ENCODE measurements around the gene CNTNAP2. TPM values are rescaled to one million over a fixed set of nuclear protein-coding genes. Genes with fewer than 3 reads are reported as not detected.

Gene CNTNAP2
- total RNA-seq, 2 experiments from 2014 or later: not detected

GRCh38 chr7:146346096-146346495 is 229.5 kb downstream of the CNTNAP2 start:
- DNase-seq: no peak
- H3K9me3 Mint-ChIP-seq: peaks cover 3% of the 10 kb centered on the region
- H3K4me3 Mint-ChIP-seq: no peak overlapping the region
- H3K27ac Mint-ChIP-seq: no peak overlapping the region
- no peaks in the 10 kb centered on the region for H3K4me1 Mint-ChIP-seq (ENCODE audit: low read depth)
- no peaks in the 10 kb centered on the region for H3K36me3 Mint-ChIP-seq
- intact Hi-C loops (cut with micrococcal nuclease): no loop called here
- ChIA-PET POLR2A (no interaction called here), CTCF (no interaction called here)
- H3K27me3 Mint-ChIP-seq: no peaks in the 10 kb centered on the region

GRCh38 chr7:146355216-146355615 is 238.6 kb downstream of the CNTNAP2 start:
- Mint-ChIP-seq H3K9me3 (peaks cover 11% of the 10 kb centered on the region), H3K27ac (no peak overlapping the region), H3K4me1 (ENCODE audit: low read depth) (no peaks in the 10 kb centered on the region), H3K27me3 (no peaks in the 10 kb centered on the region), H3K36me3 (no peaks in the 10 kb centered on the region), H3K4me3 (no peak overlapping the region)
- intact Hi-C loops (cut with micrococcal nuclease): no loop called here
- ChIA-PET POLR2A (no interaction called here), CTCF (no interaction called here)
- no peak for DNase-seq

- H3K4me3 Mint-ChIP-seq: no peak overlapping the region
Observed at GRCh38 chr7:146359176-146359575, 242.6 kb downstream of the CNTNAP2 start.

GRCh38 chr7:146366938-146367337 is 250.3 kb downstream of the CNTNAP2 start:
- no peaks in the 10 kb centered on the region for H3K27me3 Mint-ChIP-seq
- no peaks in the 10 kb centered on the region for H3K4me1 Mint-ChIP-seq (ENCODE audit: low read depth)
- no peaks in the 10 kb centered on the region for H3K36me3 Mint-ChIP-seq
- peaks cover 5% of the 10 kb centered on the region for H3K9me3 Mint-ChIP-seq
- CTCF ChIA-PET: no interaction called here
- intact Hi-C loops (cut with micrococcal nuclease): no loop called here
- DNase-seq: no peak
- H3K4me3 Mint-ChIP-seq: no peak overlapping the region
- POLR2A ChIA-PET: no interaction called here
- no peak overlapping the region for H3K27ac Mint-ChIP-seq

More at GRCh38 chr7:146359176-146359575, 242.6 kb downstream of the CNTNAP2 start:
- peaks cover 5% of the 10 kb centered on the region for H3K9me3 Mint-ChIP-seq
- CTCF ChIA-PET: no interaction called here
- H3K4me1 Mint-ChIP-seq (ENCODE audit: low read depth): no peaks in the 10 kb centered on the region
- H3K36me3 Mint-ChIP-seq: no peaks in the 10 kb centered on the region
- POLR2A ChIA-PET: no interaction called here
- intact Hi-C loops (cut with micrococcal nuclease): no loop called here
- no peak overlapping the region for H3K27ac Mint-ChIP-seq
- no peaks in the 10 kb centered on the region for H3K27me3 Mint-ChIP-seq
- DNase-seq: no peak

- ChIA-PET CTCF (no interaction called here), POLR2A (no interaction called here)
- H3K4me1 Mint-ChIP-seq (ENCODE audit: low read depth): no peaks in the 10 kb centered on the region
- H3K4me3 Mint-ChIP-seq: no peak overlapping the region
- intact Hi-C loops (cut with micrococcal nuclease): no loop called here
- H3K36me3 Mint-ChIP-seq: no peaks in the 10 kb centered on the region
- no peaks in the 10 kb centered on the region for H3K27me3 Mint-ChIP-seq
- H3K27ac Mint-ChIP-seq: no peak overlapping the region
- DNase-seq: no peak
- H3K9me3 Mint-ChIP-seq: peaks cover 4% of the 10 kb centered on the region
Observed at GRCh38 chr7:146370171-146370570, 253.6 kb downstream of the CNTNAP2 start.

- H3K9me3 Mint-ChIP-seq: peaks cover 10% of the 10 kb centered on the region
- no peak overlapping the region for H3K4me3 Mint-ChIP-seq
- no peaks in the 10 kb centered on the region for H3K36me3 Mint-ChIP-seq
- H3K27me3 Mint-ChIP-seq: no peaks in the 10 kb centered on the region
- CTCF ChIA-PET: no interaction called here
- intact Hi-C loops (cut with micrococcal nuclease): no loop called here
- no peak overlapping the region for H3K27ac Mint-ChIP-seq
- POLR2A ChIA-PET: no interaction called here
- DNase-seq: no peak
- H3K4me1 Mint-ChIP-seq (ENCODE audit: low read depth): no peaks in the 10 kb centered on the region
Observed at GRCh38 chr7:146375170-146375569, 258.6 kb downstream of the CNTNAP2 start.

GRCh38 chr7:146378196-146378595 is 261.6 kb downstream of the CNTNAP2 start:
- POLR2A ChIA-PET: no interaction called here
- no peak for DNase-seq
- no peaks in the 10 kb centered on the region for H3K4me1 Mint-ChIP-seq (ENCODE audit: low read depth)
- H3K27ac Mint-ChIP-seq: no peak overlapping the region
- peaks cover 6% of the 10 kb centered on the region for H3K9me3 Mint-ChIP-seq
- CTCF ChIA-PET: no interaction called here
- H3K36me3 Mint-ChIP-seq: no peaks in the 10 kb centered on the region
- intact Hi-C loops (cut with micrococcal nuclease): no loop called here
- no peaks in the 10 kb centered on the region for H3K27me3 Mint-ChIP-seq
- H3K4me3 Mint-ChIP-seq: no peak overlapping the region

- H3K4me1 Mint-ChIP-seq (ENCODE audit: low read depth): no peaks in the 10 kb centered on the region
Observed at GRCh38 chr7:146387140-146387539, 270.5 kb downstream of the CNTNAP2 start.

GRCh38 chr7:146388928-146389327 is 272.3 kb downstream of the CNTNAP2 start:
- Mint-ChIP-seq H3K4me1 (ENCODE audit: low read depth) (no peaks in the 10 kb centered on the region), H3K27ac (no peak overlapping the region), H3K9me3 (no peaks in the 10 kb centered on the region), H3K27me3 (no peaks in the 10 kb centered on the region), H3K36me3 (no peaks in the 10 kb centered on the region), H3K4me3 (no peak overlapping the region)
- intact Hi-C loops (cut with micrococcal nuclease): no loop called here
- CTCF ChIA-PET: no interaction called here
- POLR2A ChIA-PET: no interaction called here
- no peak for DNase-seq

More at GRCh38 chr7:146387140-146387539, 270.5 kb downstream of the CNTNAP2 start:
- CTCF ChIA-PET: no interaction called here
- H3K4me3 Mint-ChIP-seq: no peak overlapping the region
- POLR2A ChIA-PET: no interaction called here
- intact Hi-C loops (cut with micrococcal nuclease): no loop called here
- no peaks in the 10 kb centered on the region for H3K36me3 Mint-ChIP-seq
- H3K27me3 Mint-ChIP-seq: no peaks in the 10 kb centered on the region
- H3K9me3 Mint-ChIP-seq: no peaks in the 10 kb centered on the region
- DNase-seq: no peak
- H3K27ac Mint-ChIP-seq: no peak overlapping the region

GRCh38 chr7:146393346-146393745 is 276.7 kb downstream of the CNTNAP2 start:
- H3K4me3 Mint-ChIP-seq: no peak overlapping the region
- H3K36me3 Mint-ChIP-seq: no peaks in the 10 kb centered on the region
- H3K27ac Mint-ChIP-seq: no peak overlapping the region
- intact Hi-C loops (cut with micrococcal nuclease): no loop called here
- peaks cover 2% of the 10 kb centered on the region for H3K9me3 Mint-ChIP-seq
- ChIA-PET CTCF (no interaction called here), POLR2A (no interaction called here)
- no peak for DNase-seq
- H3K27me3 Mint-ChIP-seq: no peaks in the 10 kb centered on the region
- no peaks in the 10 kb centered on the region for H3K4me1 Mint-ChIP-seq (ENCODE audit: low read depth)

- Mint-ChIP-seq H3K4me3 (no peak overlapping the region), H3K27me3 (no peaks in the 10 kb centered on the region), H3K36me3 (no peaks in the 10 kb centered on the region), H3K4me1 (ENCODE audit: low read depth) (no peaks in the 10 kb centered on the region), H3K27ac (no peak overlapping the region), H3K9me3 (peaks cover 4% of the 10 kb centered on the region)
- DNase-seq: no peak
- CTCF ChIA-PET: no interaction called here
- POLR2A ChIA-PET: no interaction called here
- intact Hi-C loops (cut with micrococcal nuclease): no loop called here
Observed at GRCh38 chr7:146397141-146397540, 280.5 kb downstream of the CNTNAP2 start.

GRCh38 chr7:146401939-146402338 is 285.3 kb downstream of the CNTNAP2 start:
- no peak for DNase-seq
- H3K27ac Mint-ChIP-seq: no peak overlapping the region
- POLR2A ChIA-PET: no interaction called here
- H3K4me1 Mint-ChIP-seq (ENCODE audit: low read depth): no peaks in the 10 kb centered on the region
- CTCF ChIA-PET: no interaction called here
- H3K36me3 Mint-ChIP-seq: no peaks in the 10 kb centered on the region
- intact Hi-C loops (cut with micrococcal nuclease): no loop called here
- no peak overlapping the region for H3K4me3 Mint-ChIP-seq
- H3K9me3 Mint-ChIP-seq: peaks cover 4% of the 10 kb centered on the region
- H3K27me3 Mint-ChIP-seq: no peaks in the 10 kb centered on the region

GRCh38 chr7:146405737-146406136 is 289.1 kb downstream of the CNTNAP2 start:
- Mint-ChIP-seq H3K4me3 (no peak overlapping the region), H3K4me1 (ENCODE audit: low read depth) (no peaks in the 10 kb centered on the region), H3K27me3 (no peaks in the 10 kb centered on the region), H3K27ac (no peak overlapping the region), H3K9me3 (peaks cover 9% of the 10 kb centered on the region), H3K36me3 (no peaks in the 10 kb centered on the region)
- ChIA-PET POLR2A (no interaction called here), CTCF (no interaction called here)
- DNase-seq: no peak
- intact Hi-C loops (cut with micrococcal nuclease): no loop called here

- Mint-ChIP-seq H3K4me3 (no peak overlapping the region), H3K27ac (no peak overlapping the region), H3K36me3 (no peaks in the 10 kb centered on the region), H3K27me3 (no peaks in the 10 kb centered on the region), H3K4me1 (ENCODE audit: low read depth) (no peaks in the 10 kb centered on the region), H3K9me3 (peaks cover 8% of the 10 kb centered on the region)
- ChIA-PET CTCF (no interaction called here), POLR2A (no interaction called here)
- DNase-seq: no peak
- intact Hi-C loops (cut with micrococcal nuclease): no loop called here
Observed at GRCh38 chr7:146411975-146412374, 295.4 kb downstream of the CNTNAP2 start.
